MM.1S (cell line): ENCODE measurements around the gene GATAD2A.

ENCODE experiments used
- DNase-seq: peaks from one replicate; pipeline ENCODE4 v3.0.0-alpha.2; 2015
- H2AFZ ChIP-seq: fragments of 300-600 bp; sonication (generic); 2 replicates; pipeline ENCODE4 v1.6.0; 2016; ENCODE audit warnings: antibody characterized with exemption, low read length
- H3F3A ChIP-seq: fragments of 300-600 bp; sonication (generic); 2 replicates; pipeline ENCODE4 v1.6.1; 2016; ENCODE audit warnings: mild to moderate bottlenecking, antibody characterized with exemption, low read length, moderate library complexity, mixed read lengths; ENCODE audit not compliant: insufficient read depth
- H3K27ac ChIP-seq: fragments of 300-600 bp; sonication (generic); 2 replicates; pipeline ENCODE4 v1.5.1; 2016; ENCODE audit warnings: mild to moderate bottlenecking, low read length
- H3K27me3 ChIP-seq: fragments of 300-600 bp; sonication (generic); replicated peaks from 2 replicates; pipeline ENCODE4 v1.6.0; 2016; ENCODE audit warnings: low read length; ENCODE audit not compliant: insufficient read depth
- H3K36me3 ChIP-seq: fragments of 300-600 bp; sonication (generic); replicated peaks from 2 replicates; pipeline ENCODE4 v1.6.1; 2016; ENCODE audit warnings: mild to moderate bottlenecking, low read length, mixed read lengths; ENCODE audit not compliant: insufficient read depth
- H3K4me1 ChIP-seq: fragments of 300-600 bp; sonication (generic); 2 replicates; pipeline ENCODE4 v1.6.1; 2016; ENCODE audit warnings: low read length, mixed read lengths
- H3K4me2 ChIP-seq: fragments of 300-600 bp; sonication (generic); 2 replicates; pipeline ENCODE4 v1.6.0; 2016; ENCODE audit warnings: low read depth, low read length
- H3K4me3 ChIP-seq: fragments of 300-600 bp; sonication (generic); 2 replicates; pipeline ENCODE4 v1.5.1; 2016; ENCODE audit warnings: low read length, mixed read lengths
- H3K79me2 ChIP-seq: fragments of 300-600 bp; sonication (generic); 2 replicates; pipeline ENCODE4 v1.6.1; 2016; ENCODE audit warnings: mixed run types, low read length, mixed read lengths
- H3K9ac ChIP-seq: fragments of 300-600 bp; sonication (generic); 2 replicates; pipeline ENCODE4 v1.6.1; 2016; ENCODE audit warnings: low read length, mixed read lengths
- H3K9me2 ChIP-seq: fragments of 300-600 bp; sonication (generic); replicated peaks from 2 replicates; pipeline ENCODE4 v1.6.1; 2016; ENCODE audit warnings: mild to moderate bottlenecking, low read length, mixed read lengths; ENCODE audit not compliant: insufficient read depth
- H3K9me3 ChIP-seq: fragments of 300-600 bp; sonication (generic); replicated peaks from 2 replicates; pipeline ENCODE4 v1.6.1; 2016; ENCODE audit warnings: mild to moderate bottlenecking, low read length, mixed read lengths; ENCODE audit not compliant: insufficient read depth
- H4K20me1 ChIP-seq: fragments of 300-600 bp; sonication (generic); 2 replicates; pipeline ENCODE4 v1.6.1; 2016; ENCODE audit warnings: mild to moderate bottlenecking, low read length, moderate library complexity, mixed read lengths; ENCODE audit not compliant: insufficient read depth
- EZH2 ChIP-seq: fragments of 300-600 bp; sonication (generic); optimal IDR thresholded peaks from 2 replicates; pipeline ENCODE3; 2017; ENCODE audit warnings: low read depth, mild to moderate bottlenecking, antibody characterized with exemption, low read length, mixed read lengths
- EZH2phosphoT487 ChIP-seq: fragments of 300-600 bp; sonication (generic); IDR thresholded peaks from 2 replicates; pipeline ENCODE4 v1.6.1; 2018; ENCODE audit warnings: antibody characterized with exemption, low read length
- TF ChIP-seq, protein P1 (sequence below): fragments of 300-600 bp; sonication (generic); IDR thresholded peaks from 2 replicates; pipeline ENCODE4 v1.5.1; 2016; ENCODE audit warnings: antibody characterized with exemption, low read length, mixed read lengths

Gene GATAD2A

GRCh38 chr19:19540715-19541515 is 135.4 kb downstream of the GATAD2A start:
- H3K9me2 ChIP-seq, result no peaks in the 10 kb centered on the region
- no peaks in the 10 kb centered on the region for H3K9me3 ChIP-seq
- no peaks in the 10 kb centered on the region for H3K79me2 ChIP-seq
- no peak overlapping the region for H2AFZ ChIP-seq
- no peak overlapping the region for H3K4me3 ChIP-seq
- H3K36me3 ChIP-seq, result no peaks in the 10 kb centered on the region
- H3K4me2 ChIP-seq, result no peak overlapping the region
- no peaks in the 10 kb centered on the region for H3F3A ChIP-seq
- TF ChIP-seq, protein P1, sequence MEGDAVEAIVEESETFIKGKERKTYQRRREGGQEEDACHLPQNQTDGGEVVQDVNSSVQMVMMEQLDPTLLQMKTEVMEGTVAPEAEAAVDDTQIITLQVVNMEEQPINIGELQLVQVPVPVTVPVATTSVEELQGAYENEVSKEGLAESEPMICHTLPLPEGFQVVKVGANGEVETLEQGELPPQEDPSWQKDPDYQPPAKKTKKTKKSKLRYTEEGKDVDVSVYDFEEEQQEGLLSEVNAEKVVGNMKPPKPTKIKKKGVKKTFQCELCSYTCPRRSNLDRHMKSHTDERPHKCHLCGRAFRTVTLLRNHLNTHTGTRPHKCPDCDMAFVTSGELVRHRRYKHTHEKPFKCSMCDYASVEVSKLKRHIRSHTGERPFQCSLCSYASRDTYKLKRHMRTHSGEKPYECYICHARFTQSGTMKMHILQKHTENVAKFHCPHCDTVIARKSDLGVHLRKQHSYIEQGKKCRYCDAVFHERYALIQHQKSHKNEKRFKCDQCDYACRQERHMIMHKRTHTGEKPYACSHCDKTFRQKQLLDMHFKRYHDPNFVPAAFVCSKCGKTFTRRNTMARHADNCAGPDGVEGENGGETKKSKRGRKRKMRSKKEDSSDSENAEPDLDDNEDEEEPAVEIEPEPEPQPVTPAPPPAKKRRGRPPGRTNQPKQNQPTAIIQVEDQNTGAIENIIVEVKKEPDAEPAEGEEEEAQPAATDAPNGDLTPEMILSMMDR, result no peak
- no peak for TF ChIP-seq EZH2phosphoT487
- TF ChIP-seq EZH2, result no peak
- DNase-seq, result no peak
- H3K4me1 ChIP-seq, result no peaks in the 10 kb centered on the region
- H3K27ac ChIP-seq, result no peak overlapping the region
- no peaks in the 10 kb centered on the region for H4K20me1 ChIP-seq
- no peak overlapping the region for H3K9ac ChIP-seq
- H3K27me3 ChIP-seq, result no peaks in the 10 kb centered on the region; the same call in 1 of the 2 replicates

GRCh38 chr19:19541616-19542015 is 136.1 kb downstream of the GATAD2A start:
- no peaks in the 10 kb centered on the region; the same call in 1 of the 2 replicates for H3K27me3 ChIP-seq
- H3F3A ChIP-seq, result no peaks in the 10 kb centered on the region
- TF ChIP-seq EZH2 (no peak), EZH2phosphoT487 (no peak)
- TF ChIP-seq, protein P1, result no peak
- no peaks in the 10 kb centered on the region for H3K36me3 ChIP-seq
- H3K9me2 ChIP-seq, result no peaks in the 10 kb centered on the region
- H3K27ac ChIP-seq, result no peak overlapping the region
- H3K9me3 ChIP-seq, result no peaks in the 10 kb centered on the region
- H3K4me2 ChIP-seq, result no peak overlapping the region
- DNase-seq, result no peak
- H3K79me2 ChIP-seq, result no peaks in the 10 kb centered on the region
- H3K4me3 ChIP-seq, result no peak overlapping the region
- H3K4me1 ChIP-seq, result no peaks in the 10 kb centered on the region
- no peaks in the 10 kb centered on the region for H4K20me1 ChIP-seq
- no peak overlapping the region for H2AFZ ChIP-seq
- H3K9ac ChIP-seq, result no peak overlapping the region

- no peaks in the 10 kb centered on the region for H3K36me3 ChIP-seq
These were observed 137.0 kb downstream of the GATAD2A start for GRCh38 chr19:19542507-19542906.

DNA sequence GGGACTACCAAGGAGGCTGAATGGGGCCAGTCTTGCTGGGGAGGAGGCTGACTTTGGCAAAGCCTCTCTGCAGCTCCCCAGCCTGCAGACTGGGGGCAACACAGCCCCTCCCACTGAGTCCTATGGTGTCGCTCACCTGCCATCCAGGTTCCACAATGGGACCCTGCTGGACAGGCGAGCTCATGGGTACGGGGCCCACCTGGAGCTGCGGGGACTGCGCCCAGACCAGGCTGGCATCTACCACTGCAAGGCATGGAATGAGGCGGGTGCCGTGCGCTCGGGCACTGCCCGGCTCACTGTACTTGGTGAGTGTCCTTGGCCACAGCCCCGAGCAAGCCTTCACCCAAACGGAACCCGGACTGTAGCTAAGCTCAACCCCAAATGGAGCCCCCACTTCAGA is 137.6 kb downstream of the GATAD2A start:
- H3K9ac ChIP-seq, result no peak overlapping the region
- TF ChIP-seq EZH2phosphoT487, result no peak
- TF ChIP-seq, protein P1, result no peak
- no peak for TF ChIP-seq EZH2

More at GRCh38 chr19:19542507-19542906, 137.0 kb downstream of the GATAD2A start:
- H3K4me2 ChIP-seq, result no peak overlapping the region
- H3K9me3 ChIP-seq, result no peaks in the 10 kb centered on the region
- no peaks in the 10 kb centered on the region for H3K9me2 ChIP-seq
- H3F3A ChIP-seq, result no peaks in the 10 kb centered on the region
- no peak overlapping the region for H3K9ac ChIP-seq
- no peak overlapping the region for H3K27ac ChIP-seq
- no peaks in the 10 kb centered on the region for H3K4me1 ChIP-seq
- no peak for DNase-seq
- no peaks in the 10 kb centered on the region; the same call in 1 of the 2 replicates for H3K27me3 ChIP-seq
- H4K20me1 ChIP-seq, result no peaks in the 10 kb centered on the region
- H3K79me2 ChIP-seq, result no peaks in the 10 kb centered on the region
- no peak overlapping the region for H2AFZ ChIP-seq
- no peak overlapping the region for H3K4me3 ChIP-seq
- TF ChIP-seq EZH2, result no peak

More for the DNA sequence above, 137.6 kb downstream of the GATAD2A start:
- no peak for DNase-seq
- Histone ChIP-seq H3K79me2 (no peaks in the 10 kb centered on the region), H3K9me2 (no peaks in the 10 kb centered on the region), H3K27ac (no peak overlapping the region), H3K36me3 (no peaks in the 10 kb centered on the region), H3F3A (no peaks in the 10 kb centered on the region), H3K9me3 (no peaks in the 10 kb centered on the region), H3K4me3 (no peak overlapping the region), H3K4me1 (no peaks in the 10 kb centered on the region), H3K27me3 (no peaks in the 10 kb centered on the region; the same call in 1 of the 2 replicates), H4K20me1 (no peaks in the 10 kb centered on the region), H2AFZ (no peak overlapping the region), H3K4me2 (no peak overlapping the region)
